NCI-H1092 (cell line): ENCODE results near the gene SBDS.
"Not testable (repeated sequence)": the region's sequence is repeated elsewhere in the genome, so short reads cannot be mapped to it uniquely, and the experiment has no call there.

Source experiments
- DNase-seq: peaks from one replicate; lab custom pipeline; 2025; lab: John Stamatoyannopoulos, UW

The SBDS gene

DNA sequence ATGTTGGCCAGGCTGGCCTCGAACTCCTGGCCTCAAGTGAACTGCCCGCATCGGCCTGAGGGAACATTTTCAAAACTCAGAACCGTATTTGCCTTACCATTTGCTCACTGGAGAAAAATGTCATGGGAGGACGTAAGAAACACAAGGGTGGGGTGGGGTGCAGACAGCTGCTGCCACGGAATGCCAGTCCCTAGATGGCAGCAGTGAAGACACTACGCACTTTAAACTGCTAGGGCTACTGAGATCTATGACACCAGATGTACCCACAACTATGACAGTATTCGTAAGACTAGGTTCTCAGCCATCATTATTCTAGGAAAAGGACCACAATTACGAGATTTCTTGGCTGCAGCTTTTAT lies 716 bp downstream of the SBDS start:
- DNase-seq: not testable (repeated sequence)

DNA sequence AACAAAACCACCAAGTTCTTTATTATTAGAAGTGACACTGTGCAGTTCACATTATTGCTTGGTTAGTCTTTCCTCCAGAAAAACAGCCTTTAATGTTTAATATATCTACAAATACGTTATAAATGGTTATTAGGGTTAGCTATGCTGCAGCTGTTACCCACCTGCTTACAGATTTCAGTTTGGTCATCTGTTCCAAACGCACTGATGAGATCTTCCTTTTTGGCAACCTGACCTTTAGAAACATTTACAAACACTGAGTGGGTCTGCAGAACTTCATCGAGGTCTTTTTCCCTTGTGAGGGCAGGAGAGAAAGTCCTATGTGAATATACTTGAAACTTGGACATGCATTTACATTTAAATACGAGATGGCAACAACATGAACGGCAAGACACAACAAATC lies 1.3 kb downstream of the SBDS start:
- not testable (repeated sequence) for DNase-seq

DNA sequence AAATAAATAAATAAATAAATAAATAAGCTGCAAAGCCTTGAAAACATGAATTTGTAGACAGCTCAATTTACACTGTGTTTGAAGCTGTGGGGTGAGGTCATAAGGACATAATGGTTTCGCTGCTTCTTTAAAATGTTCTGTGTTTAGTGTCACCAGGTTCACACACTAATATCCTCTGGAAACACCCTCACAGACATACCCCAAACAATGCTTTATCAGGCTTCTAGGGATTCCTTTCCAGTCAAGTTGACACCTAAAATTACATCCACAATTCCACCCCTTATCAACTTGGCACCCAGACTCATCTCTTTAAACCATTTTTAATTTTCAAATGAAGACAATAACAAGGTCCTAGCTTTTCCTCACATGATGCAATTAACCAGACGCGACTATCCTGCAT lies 5.8 kb downstream of the SBDS start:
- DNase-seq: not testable (repeated sequence)

DNA sequence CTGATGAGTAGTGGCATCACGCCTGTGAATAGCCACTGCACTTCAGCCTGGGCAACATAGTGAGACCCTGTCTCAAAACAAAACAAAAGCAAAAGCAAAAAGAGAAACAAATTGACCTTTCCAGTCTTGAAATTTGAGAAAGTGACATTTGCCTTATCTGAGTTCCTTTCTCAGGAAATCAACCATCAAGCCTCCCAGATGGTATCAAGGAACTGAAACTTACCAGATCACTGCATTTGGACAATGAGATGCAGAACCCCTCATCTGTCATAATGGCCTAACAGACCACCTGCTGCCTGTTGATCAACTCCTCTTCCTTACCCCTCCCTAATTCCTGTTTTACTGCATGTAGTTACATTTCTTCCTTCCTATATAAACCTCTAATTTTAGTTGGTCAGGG lies 15.1 kb downstream of the SBDS start:
- not testable (repeated sequence) for DNase-seq

DNA sequence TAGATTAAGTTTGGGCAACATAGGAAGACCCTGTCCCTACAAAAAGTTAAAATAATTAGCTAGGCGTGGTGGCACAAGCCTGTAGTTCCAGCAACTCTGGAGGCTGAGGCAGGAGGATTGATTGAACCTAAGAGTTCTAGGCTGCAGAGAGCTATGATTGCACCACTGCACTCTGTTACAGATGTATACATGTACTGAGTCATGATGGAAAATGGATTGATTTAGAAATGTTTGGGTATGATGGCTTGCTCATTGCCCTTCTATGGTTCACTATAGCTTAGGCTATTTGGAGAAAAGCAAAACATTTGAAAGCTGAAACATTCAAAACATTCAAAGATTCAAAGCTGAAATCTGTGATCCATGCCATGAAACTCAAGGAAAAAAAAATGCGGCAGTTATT lies 16.4 kb downstream of the SBDS start:
- DNase-seq: not testable (repeated sequence)

DNA sequence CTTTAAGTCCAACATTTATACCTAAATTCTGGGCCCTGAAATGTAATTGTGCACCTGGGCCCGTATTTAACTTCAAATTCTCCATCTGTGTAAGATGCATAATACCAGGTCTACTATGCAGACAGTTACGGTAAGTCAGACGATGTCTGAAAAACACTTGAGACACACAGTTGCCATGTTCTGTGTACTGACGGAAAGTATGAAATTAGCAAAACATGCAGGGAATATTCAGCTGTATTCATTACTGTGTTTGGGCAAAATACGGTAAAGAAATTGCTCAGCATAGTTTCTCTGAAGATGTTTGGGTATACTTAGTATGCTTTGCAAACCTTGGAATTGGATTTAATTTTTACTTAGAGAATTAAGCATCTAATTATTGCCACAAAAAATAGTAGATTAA lies 17.1 kb downstream of the SBDS start:
- not testable (repeated sequence) for DNase-seq

DNA sequence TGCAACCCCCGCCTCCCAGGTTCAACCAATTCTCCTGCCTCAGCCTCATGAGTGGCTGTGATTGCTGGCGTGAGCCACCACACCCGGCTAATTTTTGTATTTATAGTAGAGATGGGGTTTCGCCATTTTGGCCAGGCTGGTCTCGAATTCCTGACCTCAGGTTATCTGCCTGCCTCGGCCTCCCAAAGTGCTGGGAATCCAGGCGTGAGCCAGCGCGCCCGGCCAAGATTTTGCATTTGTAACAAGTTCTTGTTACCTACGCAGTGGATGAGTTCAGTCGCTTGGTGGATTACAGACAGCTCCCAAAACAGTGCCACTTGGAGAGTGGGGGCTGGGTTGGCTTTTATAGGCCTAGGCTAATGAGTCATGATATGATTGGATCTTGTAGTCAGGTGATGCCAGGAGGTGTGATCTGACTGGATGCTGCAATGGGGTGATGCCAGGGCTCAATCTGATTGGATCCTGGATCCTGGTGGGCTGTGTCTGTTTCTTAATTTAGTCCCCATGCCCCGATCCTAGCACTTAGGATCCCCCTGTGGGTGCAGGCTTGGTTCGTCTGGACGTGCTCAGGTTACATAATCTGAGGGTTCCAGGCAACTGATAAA lies 20.3 kb downstream of the SBDS start:
- DNase-seq: no peak

DNA sequence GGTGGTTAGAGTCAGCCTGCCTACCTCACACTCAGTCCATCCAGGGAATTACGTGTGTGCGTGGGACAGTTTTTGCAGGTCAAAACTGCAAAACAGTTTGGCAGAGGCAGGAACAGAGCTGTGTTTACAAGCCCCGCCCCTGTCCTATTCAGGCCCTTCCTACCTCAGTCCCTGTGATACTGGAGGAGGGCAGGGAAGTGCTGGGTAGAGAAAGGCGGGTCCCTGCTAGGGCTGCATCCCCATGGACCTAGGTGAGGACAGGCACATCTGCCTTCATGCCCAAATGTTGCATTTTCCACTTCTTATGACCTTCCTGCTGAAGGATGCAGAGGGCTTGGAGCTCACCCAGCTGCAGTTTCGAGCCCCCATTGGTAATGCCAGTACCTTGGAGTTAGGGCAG lies 25.1 kb downstream of the SBDS start:
- no peak for DNase-seq

DNA sequence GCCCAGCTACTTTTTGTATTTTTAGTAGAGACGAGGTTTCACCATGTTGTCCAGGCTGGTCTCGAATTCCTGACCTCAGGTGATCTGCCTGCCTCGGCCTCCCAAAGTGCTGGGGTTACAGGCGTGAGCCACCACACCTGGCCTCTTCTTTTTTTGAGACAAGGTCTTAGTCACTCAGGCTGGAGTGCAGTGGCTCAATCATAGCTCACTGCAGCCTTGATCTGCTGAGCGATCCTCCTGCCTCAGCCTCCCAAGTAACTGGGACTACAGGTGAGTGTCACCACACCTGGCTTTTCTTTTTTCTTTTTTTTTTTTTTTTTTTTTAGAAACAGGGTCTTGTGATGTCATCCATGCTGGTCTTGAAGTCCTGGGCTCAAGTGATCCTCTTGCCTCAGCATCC lies 26.4 kb downstream of the SBDS start:
- DNase-seq: not testable (repeated sequence)

DNA sequence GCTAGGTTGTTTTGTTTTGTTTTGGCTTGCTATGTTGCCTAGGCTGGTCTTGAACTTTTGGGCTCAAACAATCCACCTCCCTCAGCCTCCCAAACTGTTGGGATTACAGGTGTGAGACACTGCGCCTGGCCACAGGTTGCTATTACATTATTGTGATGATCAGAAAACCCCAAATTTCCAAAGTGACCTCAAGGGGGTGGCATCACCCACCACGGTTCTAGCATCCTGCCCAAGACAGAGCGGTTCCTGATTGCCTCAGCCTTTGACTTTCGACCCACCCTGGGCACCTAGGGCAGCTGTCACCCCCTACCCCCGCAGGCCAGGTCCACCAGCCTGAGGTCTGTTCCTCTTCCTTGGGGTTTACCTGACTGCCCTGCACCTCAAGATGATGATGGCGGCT lies 28.4 kb downstream of the SBDS start:
- no peak for DNase-seq

DNA sequence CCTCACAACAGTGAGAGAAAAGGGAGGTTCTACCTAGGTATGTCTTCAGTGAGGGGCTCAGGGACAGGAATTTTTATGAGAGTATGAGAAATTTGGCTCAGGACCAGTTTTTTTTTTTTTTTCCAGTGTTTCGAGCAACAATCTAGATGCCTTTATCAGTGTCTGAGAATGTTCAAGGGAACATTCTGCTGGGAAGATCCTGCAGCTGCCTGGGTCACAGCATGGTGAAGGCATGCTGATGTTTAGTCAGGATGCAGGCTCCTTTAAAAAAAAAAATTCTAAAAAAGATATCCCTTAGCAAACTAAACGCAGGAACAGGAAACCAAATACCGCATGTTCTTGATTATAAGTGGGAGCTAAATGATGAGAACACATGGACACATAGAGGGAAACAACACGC lies 31.0 kb downstream of the SBDS start:
- DNase-seq: no peak

DNA sequence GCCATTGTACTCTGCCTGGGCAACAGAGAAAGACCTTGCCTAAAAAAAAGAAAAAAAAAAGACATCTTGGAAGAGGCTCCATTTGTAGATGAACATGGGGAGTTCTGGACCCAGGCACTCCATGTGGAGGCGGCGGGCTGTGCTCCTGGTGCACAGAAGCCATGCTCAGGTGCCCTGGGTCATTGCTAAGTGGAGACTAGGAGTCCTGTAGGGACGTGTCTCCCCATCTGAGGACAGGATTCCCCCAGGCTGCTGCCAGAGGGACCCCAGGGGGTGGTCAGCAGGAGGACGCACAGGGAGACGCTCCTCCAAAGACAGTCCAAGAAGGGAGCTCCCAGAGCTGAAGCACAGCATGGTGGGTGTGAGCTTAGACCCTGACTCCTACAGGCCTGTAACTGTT lies 34.3 kb downstream of the SBDS start:
- no peak for DNase-seq

DNA sequence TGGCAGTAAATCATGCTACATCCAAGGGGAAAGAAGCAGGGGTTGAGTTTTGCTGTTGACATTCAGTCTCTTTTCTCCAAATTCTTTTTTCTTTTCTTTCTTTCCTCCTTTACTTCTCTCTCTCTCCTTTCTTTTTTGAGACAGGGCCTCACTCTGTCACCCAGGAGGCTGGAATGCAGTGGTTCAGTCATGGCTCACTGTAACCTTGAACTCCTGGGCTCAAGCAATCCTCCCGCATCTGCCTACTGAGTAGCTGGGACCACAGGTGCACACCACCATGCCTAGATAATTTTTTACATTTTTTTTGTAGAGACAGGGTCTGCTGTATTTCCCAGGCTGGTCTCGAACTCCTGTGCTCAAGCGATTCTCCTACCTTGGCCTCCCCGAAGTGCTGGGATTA lies 35.2 kb downstream of the SBDS start:
- no peak for DNase-seq

DNA sequence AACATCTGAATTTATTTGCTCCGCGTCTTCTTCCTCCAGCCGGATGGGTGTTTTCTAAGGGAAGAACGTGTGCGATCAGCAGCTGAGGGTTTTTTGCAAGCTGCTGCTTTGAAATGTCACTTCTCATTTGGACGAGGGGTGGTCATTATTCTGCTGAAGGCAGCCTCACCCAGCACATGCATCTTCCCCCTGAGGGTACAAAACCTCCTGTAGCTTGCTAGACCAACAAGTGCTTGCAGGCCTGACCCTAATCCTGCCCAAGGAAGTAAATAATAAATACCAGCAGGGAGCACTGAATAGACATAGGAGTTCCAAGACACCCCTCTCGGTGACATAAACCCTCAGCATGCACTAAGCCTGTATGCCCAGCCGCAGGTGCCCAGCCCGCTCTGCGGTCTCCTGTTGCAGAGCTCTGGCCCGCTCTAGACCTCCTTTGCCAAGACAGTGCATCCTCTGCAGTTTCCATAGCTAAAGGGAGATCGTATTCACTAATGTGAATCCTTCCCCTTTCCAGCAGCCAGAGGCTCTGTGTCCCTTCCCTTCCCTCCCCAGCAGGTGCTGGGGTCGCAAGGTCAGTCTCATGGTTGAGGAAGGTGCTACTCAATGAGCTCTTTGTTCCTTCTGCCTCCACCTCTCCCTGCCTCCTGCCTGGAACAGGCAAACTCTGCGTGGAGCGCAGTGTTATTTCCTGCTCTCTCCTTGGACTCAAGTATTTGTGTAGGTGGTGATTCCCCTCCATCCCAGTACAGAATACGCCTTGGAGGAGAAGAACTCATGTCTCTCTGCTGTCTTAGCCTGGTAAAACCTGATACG lies 36.6 kb downstream of the SBDS start:
- DNase-seq: no peak

DNA sequence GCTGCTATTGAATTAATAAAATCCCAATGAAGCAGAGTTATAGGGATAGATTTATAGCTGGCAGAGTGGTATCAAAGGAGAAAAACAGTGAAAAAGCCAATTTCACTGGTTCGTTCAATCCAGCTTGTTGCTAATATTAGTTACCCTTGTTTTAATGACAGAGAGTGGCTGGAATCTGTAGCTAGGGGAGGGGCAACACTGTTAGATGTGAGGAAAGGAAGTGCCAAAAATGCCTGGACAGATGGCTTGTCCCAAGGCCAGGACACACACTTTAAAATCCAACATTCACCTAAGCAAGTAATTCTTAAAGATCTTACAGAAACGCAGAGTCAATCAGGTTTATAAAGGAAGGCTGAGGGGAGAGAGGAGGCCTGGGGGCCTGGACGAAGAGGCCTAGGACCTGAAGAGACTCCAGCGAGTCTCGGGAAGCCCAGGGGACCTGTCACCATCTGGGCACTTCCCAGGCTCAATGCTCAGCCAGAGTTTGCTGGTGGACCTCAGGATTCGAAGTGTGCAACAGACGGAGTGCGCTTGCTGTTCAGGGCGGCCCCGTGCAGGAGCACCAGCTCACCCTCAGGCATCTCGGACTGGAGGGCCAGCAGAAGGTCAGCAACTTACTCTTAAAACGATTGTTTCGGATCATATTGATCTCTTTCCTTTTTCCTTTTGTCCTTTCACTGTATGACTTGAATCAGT lies 37.6 kb downstream of the SBDS start:
- DNase-seq: no peak

DNA sequence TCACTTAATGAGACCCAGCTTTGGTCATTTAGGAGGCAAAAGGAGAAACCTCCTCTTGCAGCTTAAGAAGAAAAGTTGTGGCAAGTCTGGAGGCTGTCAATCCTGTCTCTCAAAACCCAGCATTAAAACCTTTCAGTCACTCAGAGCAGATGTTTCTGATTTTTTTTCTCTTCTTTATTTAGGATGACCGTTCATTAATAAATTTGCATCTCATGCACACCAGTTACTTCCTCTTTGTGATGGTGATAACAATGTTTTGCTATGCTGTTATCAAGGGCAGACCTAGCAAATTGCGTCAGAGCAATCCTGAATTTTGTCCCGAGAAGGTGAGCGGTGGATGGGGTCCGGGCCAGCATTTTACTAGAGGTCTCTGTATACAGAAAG lies 42.4 kb downstream of the SBDS start:
- DNase-seq: no peak

DNA sequence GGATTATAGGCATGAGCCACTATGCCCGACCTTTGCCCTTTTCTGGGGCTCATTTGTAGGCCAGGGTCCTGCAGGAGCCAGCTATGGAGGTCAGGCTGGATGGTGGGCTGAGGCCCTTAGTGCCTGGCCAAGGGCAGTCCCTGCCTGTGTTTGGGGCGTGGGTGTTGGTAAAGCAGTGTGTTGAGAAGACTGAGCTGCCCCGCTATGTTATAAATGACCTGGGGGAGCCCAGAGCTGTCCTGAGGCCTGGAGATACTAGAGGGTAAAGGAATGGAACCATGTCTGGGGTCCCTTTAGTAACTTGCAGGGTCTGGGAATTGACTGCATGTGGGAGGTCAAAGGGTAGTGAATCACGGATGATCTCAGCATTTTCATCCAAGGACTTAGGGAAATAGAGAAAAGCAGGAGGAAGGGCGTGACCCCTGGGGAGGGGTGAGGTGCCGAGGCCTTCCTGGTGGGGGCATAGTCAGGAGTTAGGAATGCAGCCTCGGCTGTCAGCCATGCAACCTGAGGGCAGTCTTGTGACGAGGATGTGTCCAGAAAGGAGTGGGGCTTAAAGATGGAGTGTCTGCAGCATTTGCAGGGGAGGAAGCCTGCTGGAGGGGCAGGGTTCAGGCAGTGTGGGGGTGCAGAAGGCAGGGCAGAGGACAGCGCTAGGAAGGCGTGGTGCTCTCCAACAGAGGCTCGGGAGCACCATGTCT lies 42.9 kb downstream of the SBDS start:
- DNase-seq: no peak

DNA sequence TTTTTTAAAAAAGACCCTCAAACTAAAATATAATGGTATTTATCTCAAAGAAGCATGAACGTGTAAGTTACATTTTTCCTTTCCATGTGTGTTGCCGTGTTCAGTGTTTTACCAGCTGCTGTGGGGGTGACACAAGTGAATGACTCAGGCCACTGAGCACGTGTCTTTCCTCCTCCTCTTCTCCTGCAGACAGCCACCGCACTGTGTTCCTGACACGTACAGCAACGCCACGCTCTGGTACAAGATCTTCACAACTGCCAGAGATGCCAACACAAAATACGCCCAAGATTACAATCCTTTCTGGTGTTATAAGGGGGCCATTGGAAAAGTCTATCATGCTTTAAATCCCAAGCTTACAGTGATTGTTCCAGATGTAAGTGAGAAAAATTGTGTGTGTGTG lies 44.6 kb downstream of the SBDS start:
- DNase-seq: no peak

DNA sequence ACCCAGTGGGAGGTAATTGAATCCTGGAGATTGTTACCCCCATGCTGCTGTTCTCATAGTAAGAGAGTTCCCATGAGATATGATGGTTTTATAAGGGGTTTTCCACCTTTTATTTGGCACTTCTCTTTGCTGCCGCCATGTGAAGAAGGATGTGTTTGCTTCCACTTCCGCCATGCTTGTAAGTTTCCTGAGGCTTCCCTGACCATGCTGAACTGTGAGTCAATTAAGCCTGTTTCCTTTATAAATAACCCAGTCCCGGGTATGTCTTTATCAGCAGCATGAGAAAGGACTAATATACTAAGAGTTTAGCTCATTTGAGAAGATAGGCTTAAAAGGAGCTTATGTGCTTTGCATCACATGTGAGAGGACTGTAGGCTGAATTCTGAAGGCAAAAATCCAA lies 45.1 kb downstream of the SBDS start:
- no peak for DNase-seq

DNA sequence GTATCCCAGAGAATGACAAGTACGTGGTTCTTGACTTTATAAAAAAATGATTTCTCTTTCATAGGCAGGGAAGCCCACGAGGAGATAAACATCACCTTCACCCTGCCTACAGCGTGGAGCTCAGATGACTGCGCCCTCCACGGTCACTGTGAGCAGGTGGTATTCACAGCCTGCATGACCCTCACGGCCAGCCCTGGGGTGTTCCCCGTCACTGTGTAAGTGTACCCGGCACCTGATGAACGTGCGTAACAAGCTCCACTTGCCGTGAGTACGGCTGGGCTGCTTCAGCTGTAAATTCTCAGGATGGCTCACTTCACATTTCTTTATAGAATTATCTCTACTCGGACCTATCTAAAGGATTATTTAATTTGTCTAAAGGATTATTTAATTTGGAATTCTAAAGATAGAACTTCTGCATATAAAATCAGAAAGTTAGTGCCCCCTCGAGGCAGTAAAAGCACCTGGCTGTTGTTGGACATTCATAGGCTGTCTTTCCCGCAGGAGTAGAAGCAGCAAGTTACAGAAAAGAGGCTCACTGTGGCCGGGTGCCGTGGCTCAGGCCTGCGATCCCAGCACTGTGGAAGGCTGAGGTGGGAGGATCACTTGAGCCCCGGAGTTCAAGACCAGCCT lies 46.8 kb downstream of the SBDS start:
- no peak for DNase-seq

DNA sequence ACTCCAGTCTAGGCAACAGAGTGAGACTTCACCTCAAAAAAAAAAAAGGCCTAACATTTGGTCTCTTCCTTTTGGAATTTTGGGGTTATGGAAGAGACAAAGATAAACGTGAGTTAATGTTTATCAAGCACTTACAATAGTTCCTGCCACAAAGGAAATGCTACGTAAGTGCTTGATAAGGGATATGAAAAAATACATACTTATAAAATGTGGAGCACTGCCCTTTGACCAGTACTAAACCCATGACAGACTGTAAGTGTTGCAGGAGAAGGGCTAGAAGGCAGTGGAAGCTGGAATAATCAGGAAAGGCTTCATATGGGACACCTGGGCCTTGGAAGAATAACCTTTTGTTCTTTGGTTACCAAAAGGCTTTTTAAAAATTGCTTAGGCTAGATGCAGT lies 48.8 kb downstream of the SBDS start:
- no peak for DNase-seq

DNA sequence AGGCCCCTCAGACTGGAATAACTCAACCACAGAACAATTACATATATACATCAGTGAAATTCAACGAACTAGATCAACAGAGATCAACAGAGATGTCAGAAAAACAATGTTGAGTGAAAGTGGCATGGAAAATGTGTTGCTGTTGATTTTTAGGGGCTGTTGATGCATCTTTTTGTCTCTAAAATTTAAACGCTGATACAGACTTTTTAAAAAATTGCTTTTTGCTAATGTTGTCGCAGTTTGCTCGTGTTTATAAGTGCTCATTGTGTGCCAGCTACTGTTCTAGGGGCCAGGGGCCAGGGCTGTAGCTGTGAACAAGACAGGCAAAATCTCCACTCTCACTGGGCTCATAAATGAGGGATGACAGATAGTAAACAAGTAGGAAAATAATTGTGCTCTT lies 56.1 kb downstream of the SBDS start:
- DNase-seq: no peak
